Measurements from ENCODE around the gene GRK6. TPM values are rescaled to one million over a fixed set of nuclear protein-coding genes. Genes with fewer than 3 reads are reported as not detected.

The GRK6 gene
- total and polyA plus RNA-seq, 9 of the 15 experiments (the other 6 are each of a cell fraction or from before 2014, with no cell fraction given): 0.63 to 122 (median 44.5) TPM

DNA sequence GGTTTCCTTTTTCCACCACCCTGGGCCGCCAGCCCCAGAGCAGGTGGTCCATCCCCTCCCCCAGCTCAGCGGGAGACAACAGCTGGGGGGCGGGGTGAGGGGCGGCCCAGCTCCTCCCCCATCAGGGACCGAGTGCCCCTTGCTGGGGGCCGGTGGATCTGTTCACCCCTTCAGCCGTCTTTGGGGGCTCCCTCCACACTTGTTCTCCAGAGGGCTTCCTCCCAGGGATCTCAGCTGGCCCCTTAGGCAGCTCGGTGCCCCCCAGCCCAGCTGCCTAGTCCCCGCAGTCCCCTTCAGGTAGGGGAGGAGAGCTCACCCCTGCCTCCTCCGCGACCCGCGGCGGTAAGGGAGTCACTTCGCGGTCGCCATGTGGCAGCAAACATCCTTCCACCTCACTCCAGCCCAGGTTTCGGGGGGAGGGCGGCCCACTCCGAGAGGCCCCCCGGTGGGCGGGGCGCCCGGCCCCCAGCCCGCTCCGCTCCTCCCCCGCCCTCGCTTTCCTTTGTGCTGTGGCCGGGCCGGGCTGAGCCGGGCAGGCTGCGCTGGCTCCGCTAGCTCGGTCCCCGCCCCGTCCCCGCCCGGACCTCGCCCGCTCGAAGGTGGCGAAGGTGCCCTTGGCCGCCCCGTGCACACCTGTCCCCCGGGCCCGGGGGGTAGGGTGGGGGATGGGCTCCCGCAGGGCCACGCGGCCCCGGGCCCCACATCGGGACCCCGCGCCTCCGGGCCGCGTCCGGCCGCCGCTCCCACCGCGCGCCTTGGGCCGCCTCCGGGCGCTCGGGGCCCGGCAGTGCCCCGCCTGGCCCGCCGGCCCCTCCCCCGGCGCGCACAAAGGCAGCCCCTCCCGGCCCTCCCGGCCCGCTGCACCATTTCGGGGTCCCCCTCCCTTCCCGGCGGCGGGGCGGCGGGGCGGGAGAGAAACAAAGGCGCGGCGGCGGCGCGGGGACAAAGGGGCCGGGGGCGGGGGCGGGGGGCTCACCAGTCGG is 46.3 kb downstream of the GRK6 start (continued):
- TF ChIP-seq ZBTB40 (IDR thresholded peaks at IDR 0.05): 0 out of 2 replicates have a peak, but pooled peaks have one; percentile 13
- TF ChIP-seq ZBTB40 (CRISPR knock-in tag; IDR thresholded peaks at IDR 0.05): no peak
- TF ChIP-seq KAT8 (IDR thresholded peaks at IDR 0.05; ENCODE audit: low read depth): no peak
- 0 out of 4 replicates have a peak, but pooled peaks have one; percentile 30 to 42 for TF ChIP-seq SIN3A (IDR thresholded peaks at IDR 0.05; ENCODE audit: borderline replicate concordance in 2 of 2, control insufficient read depth in 1 of 2, low read depth in 2 of 2, low read length in 2 of 2)
- TF ChIP-seq BMI1 (IDR thresholded peaks at IDR 0.05; ENCODE audit: low read length): no peak
- no peak for TF ChIP-seq CREB3 (tag; conservative IDR thresholded peaks at IDR 0.05; ENCODE audit: low read depth)
- TF ChIP-seq ZNF134 (CRISPR knock-in tag; conservative IDR thresholded peaks at IDR 0.05): no peak

Data from K562 (cell line).